ENCODE data around the gene KCNJ5.

The KCNJ5 gene

GRCh38 chr11:128934351-128934750 is 43.2 kb downstream of the KCNJ5 start:
- no peak for DNase-seq

- no peak for DNase-seq
Observed at GRCh38 chr11:128934926-128935325, 43.8 kb downstream of the KCNJ5 start.

- DNase-seq = no peak
Observed at GRCh38 chr11:128936606-128937251, 45.6 kb downstream of the KCNJ5 start.

GRCh38 chr11:128937480-128937879 is 46.3 kb downstream of the KCNJ5 start:
- no peak for DNase-seq

GRCh38 chr11:128938156-128938885 is 47.2 kb downstream of the KCNJ5 start:
- no peak for DNase-seq

- no peak for DNase-seq
Observed at GRCh38 chr11:128939591-128939990, 48.4 kb downstream of the KCNJ5 start.

- no peak for DNase-seq
Observed at GRCh38 chr11:128940156-128940555, 49.0 kb downstream of the KCNJ5 start.

GRCh38 chr11:128940603-128941002 is 49.4 kb downstream of the KCNJ5 start:
- DNase-seq = no peak

- DNase-seq = no peak
Observed at GRCh38 chr11:128941110-128941509, 50.0 kb downstream of the KCNJ5 start.

- DNase-seq = no peak
Observed at GRCh38 chr11:128941573-128942271, 50.6 kb downstream of the KCNJ5 start.

GRCh38 chr11:128942272-128942612 is 51.1 kb downstream of the KCNJ5 start:
- DNase-seq = no peak

- DNase-seq = no peak
Observed at GRCh38 chr11:128942817-128943427, 51.8 kb downstream of the KCNJ5 start, which contains the start of gene TP53AIP1. TSS of gene TP53AIP1 (minus strand) at chr11:128942871. CDS start at chr11:128937818, 5,053 bp downstream.

- DNase-seq = no peak
Observed at GRCh38 chr11:128943428-128943976, 52.3 kb downstream of the KCNJ5 start.

- no peak for DNase-seq
Observed at GRCh38 chr11:128946648-128947047, 55.5 kb downstream of the KCNJ5 start.

- DNase-seq = no peak
Observed at GRCh38 chr11:128947773-128948172, 56.6 kb downstream of the KCNJ5 start.

- DNase-seq = no peak
Observed at GRCh38 chr11:128948583-128948982, 57.4 kb downstream of the KCNJ5 start.

- DNase-seq = no peak
Observed at GRCh38 chr11:128949791-128950454, 58.8 kb downstream of the KCNJ5 start.

GRCh38 chr11:128953151-128953550 is 62.0 kb downstream of the KCNJ5 start:
- no peak for DNase-seq

GRCh38 chr11:128955636-128956035 is 64.5 kb downstream of the KCNJ5 start:
- no peak for DNase-seq

- DNase-seq = peak in 1 of 2 donors; percentile 45
Observed at GRCh38 chr11:128956401-128957201, 65.4 kb downstream of the KCNJ5 start.

- no peak for DNase-seq
Observed at GRCh38 chr11:128957202-128957482, 66.0 kb downstream of the KCNJ5 start.

GRCh38 chr11:128961645-128962044 is 70.5 kb downstream of the KCNJ5 start:
- no peak for DNase-seq
